ENCODE measurements around the gene BUD13.

The BUD13 gene

GRCh38 chr11:116786326-116786725 is 13.5 kb upstream of the BUD13 start:
- H2AFZ ChIP-seq (ENCODE audit: low read length), result no peak overlapping the region
- no peaks in the 10 kb centered on the region for H3K27me3 ChIP-seq (ENCODE audit: insufficient read depth, low read length)
- no peak overlapping the region; the same call in 1 of the 2 replicates for H3K9ac ChIP-seq (ENCODE audit: low read length)
- no peaks in the 10 kb centered on the region for H3K9me3 ChIP-seq (ENCODE audit: low read length)
- H3K27ac ChIP-seq (ENCODE audit: low read depth, low read length, poor library complexity, severe bottlenecking), result no peak overlapping the region
- H3K9me2 ChIP-seq (ENCODE audit: low read depth, low read length), result no peaks in the 10 kb centered on the region
- H3K4me2 ChIP-seq (ENCODE audit: low read length), result peak overlapping the region; percentile 98
- H3K4me1 ChIP-seq (ENCODE audit: insufficient read depth, low read length, severe bottlenecking), result peaks cover 20% of the 10 kb centered on the region
- peaks cover 10% of the 10 kb centered on the region; the same call in 1 of the 2 replicates for H3K79me2 ChIP-seq (ENCODE audit: insufficient read depth, low read length)
- H4K20me1 ChIP-seq (ENCODE audit: insufficient read depth, low read length), result no peaks in the 10 kb centered on the region
- TF ChIP-seq CTCF (IDR thresholded peaks at IDR 0.05; ENCODE audit: low read length) (no peak), EZH2 (IDR thresholded peaks at IDR 0.05; ENCODE audit: borderline replicate concordance, low read length) (no peak)
- peaks cover 54% of the 10 kb centered on the region for H3K36me3 ChIP-seq (ENCODE audit: insufficient read depth, low read length)
- no peaks in the 10 kb centered on the region for H3F3A ChIP-seq (ENCODE audit: insufficient read depth, low read length)
- H3K4me3 ChIP-seq (ENCODE audit: low read depth, low read length, poor library complexity, severe bottlenecking), result peak overlapping the region; percentile 89

GRCh38 chr11:116782728-116783127 is 9.9 kb upstream of the BUD13 start:
- H2AFZ ChIP-seq (ENCODE audit: low read length), result no peak overlapping the region
- no peak overlapping the region for H3K27ac ChIP-seq (ENCODE audit: low read depth, low read length, poor library complexity, severe bottlenecking)
- H3K9me2 ChIP-seq (ENCODE audit: low read depth, low read length), result no peaks in the 10 kb centered on the region
- H3K4me1 ChIP-seq (ENCODE audit: insufficient read depth, low read length, severe bottlenecking), result peaks cover 10% of the 10 kb centered on the region
- peaks cover 10% of the 10 kb centered on the region; the same call in 1 of the 2 replicates for H3K79me2 ChIP-seq (ENCODE audit: insufficient read depth, low read length)
- H4K20me1 ChIP-seq (ENCODE audit: insufficient read depth, low read length), result no peaks in the 10 kb centered on the region
- peaks cover 85% of the 10 kb centered on the region for H3K36me3 ChIP-seq (ENCODE audit: insufficient read depth, low read length)
- no peaks in the 10 kb centered on the region for H3K9me3 ChIP-seq (ENCODE audit: low read length)
- TF ChIP-seq CTCF (IDR thresholded peaks at IDR 0.05; ENCODE audit: low read length) (no peak), EZH2 (IDR thresholded peaks at IDR 0.05; ENCODE audit: borderline replicate concordance, low read length) (no peak)
- no peak overlapping the region for H3K4me2 ChIP-seq (ENCODE audit: low read length)
- no peaks in the 10 kb centered on the region for H3F3A ChIP-seq (ENCODE audit: insufficient read depth, low read length)
- no peak overlapping the region for H3K4me3 ChIP-seq (ENCODE audit: low read depth, low read length, poor library complexity, severe bottlenecking)
- H3K27me3 ChIP-seq (ENCODE audit: insufficient read depth, low read length), result no peaks in the 10 kb centered on the region
- no peak overlapping the region for H3K9ac ChIP-seq (ENCODE audit: low read length)

DNA sequence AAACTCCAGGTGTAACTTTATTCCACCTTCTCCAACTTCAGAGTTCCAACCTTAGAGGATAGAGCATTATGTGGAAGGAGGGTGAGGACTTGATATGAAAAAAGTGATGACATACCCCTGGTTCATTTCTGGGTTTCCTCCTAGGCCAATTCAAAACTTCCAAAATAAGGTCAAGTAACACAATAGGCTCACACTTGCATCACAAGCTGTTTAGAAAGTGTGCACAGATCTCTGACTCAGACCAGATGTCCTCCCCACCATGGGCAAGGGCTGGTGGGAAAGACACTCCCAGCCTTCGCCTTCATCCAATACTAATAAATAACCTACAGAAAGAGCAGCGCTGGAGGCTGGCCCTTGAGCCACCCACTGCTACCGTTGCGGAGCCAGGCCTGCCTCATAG is 5.8 kb upstream of the BUD13 start:
- Histone ChIP-seq H3K9me3 (ENCODE audit: low read length) (no peaks in the 10 kb centered on the region), H3K9ac (ENCODE audit: low read length) (no peak overlapping the region), H3K36me3 (ENCODE audit: insufficient read depth, low read length) (peaks cover 74% of the 10 kb centered on the region)

More for the DNA sequence above, 5.8 kb upstream of the BUD13 start:
- no peak for TF ChIP-seq CTCF (IDR thresholded peaks at IDR 0.05; ENCODE audit: low read length)
- TF ChIP-seq EZH2 (IDR thresholded peaks at IDR 0.05; ENCODE audit: borderline replicate concordance, low read length), result no peak
- H3K9me2 ChIP-seq (ENCODE audit: low read depth, low read length), result no peaks in the 10 kb centered on the region
- no peak overlapping the region for H3K4me3 ChIP-seq (ENCODE audit: low read depth, low read length, poor library complexity, severe bottlenecking)
- H3K79me2 ChIP-seq (ENCODE audit: insufficient read depth, low read length), result no peaks in the 10 kb centered on the region
- H3K27me3 ChIP-seq (ENCODE audit: insufficient read depth, low read length), result no peaks in the 10 kb centered on the region
- no peak overlapping the region for H3K27ac ChIP-seq (ENCODE audit: low read depth, low read length, poor library complexity, severe bottlenecking)
- no peaks in the 10 kb centered on the region for H3F3A ChIP-seq (ENCODE audit: insufficient read depth, low read length)
- no peaks in the 10 kb centered on the region for H4K20me1 ChIP-seq (ENCODE audit: insufficient read depth, low read length)
- H2AFZ ChIP-seq (ENCODE audit: low read length), result no peak overlapping the region
- H3K4me1 ChIP-seq (ENCODE audit: insufficient read depth, low read length, severe bottlenecking), result peaks cover 10% of the 10 kb centered on the region
- no peak overlapping the region for H3K4me2 ChIP-seq (ENCODE audit: low read length)

All from OCI-LY1 (cell line).